NCI-H2081 treated with DMSO at 0.1 percent for 48 hours (cell line): ENCODE results near the gene MCC.

ENCODE experiments used
- DNase-seq: peaks from one replicate; lab custom pipeline; 2025; lab: John Stamatoyannopoulos, UW

Gene MCC

DNA sequence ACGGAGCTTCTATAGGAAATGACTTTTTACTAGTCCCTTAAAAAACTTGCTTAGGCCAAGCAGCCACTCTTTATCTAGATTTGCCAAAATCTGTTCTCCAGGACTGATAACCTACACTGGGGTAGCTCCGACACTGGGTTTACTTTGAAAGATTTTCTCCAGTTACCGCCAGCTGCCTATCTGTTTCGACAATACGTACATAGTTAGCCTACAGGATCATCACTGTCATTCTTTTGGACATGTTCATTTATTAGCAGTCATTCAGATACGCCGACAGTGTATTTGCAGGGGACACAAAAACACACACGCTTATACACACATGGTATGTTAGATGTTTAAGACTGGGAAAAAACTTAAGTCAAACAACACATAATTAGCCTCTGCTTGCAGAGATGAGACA, 286.0 kb downstream of the MCC start:
- DNase-seq, result no peak

- DNase-seq, result no peak
Measured at GRCh38 chr5:113201715-113202114, 286.5 kb downstream of the MCC start.

- no peak for DNase-seq
Measured at GRCh38 chr5:113199122-113199905, 288.9 kb downstream of the MCC start.

- no peak for DNase-seq
Measured at GRCh38 chr5:113197456-113198200, 290.6 kb downstream of the MCC start.

DNA sequence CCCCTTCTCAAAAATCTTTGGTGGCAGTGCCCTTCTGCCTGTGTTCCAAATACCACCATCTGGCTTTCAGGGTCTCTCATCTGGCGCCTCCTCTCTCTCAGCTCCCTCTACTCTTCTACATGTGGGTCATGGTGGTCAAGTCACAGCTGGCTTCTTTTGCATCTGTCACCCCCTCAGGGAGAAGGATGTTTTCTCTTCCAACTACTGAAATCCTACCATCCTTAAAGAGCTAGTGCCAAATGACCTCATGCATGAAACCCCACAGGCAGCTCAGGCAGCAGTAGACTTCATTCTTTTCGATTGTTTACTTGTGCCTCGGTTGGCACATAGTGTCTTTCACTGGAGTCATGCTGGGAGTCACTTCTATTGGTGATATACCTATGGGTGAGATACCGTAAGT, 292.5 kb downstream of the MCC start:
- DNase-seq, result no peak

GRCh38 chr5:113195251-113195650, 293.0 kb downstream of the MCC start:
- no peak for DNase-seq

GRCh38 chr5:113194591-113194990, 293.7 kb downstream of the MCC start:
- no peak for DNase-seq

DNA sequence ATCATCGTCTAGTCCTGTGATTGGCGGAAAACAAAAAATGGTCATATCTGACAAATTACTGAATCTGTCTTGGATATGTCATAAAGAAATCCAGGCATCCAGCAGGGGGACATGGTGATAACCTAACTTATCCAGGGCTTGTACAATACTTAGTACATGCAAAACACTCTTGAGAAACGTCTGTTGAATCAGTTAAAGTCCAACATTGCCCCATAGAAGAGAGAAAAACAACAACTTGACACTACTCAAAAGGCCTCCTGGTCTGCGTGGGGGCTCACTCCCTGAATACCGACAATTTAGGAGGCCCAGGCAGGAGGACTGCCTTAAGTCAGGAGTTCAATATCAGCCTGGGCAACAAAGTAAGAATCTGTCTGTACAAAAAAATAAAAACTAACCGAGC, 294.1 kb downstream of the MCC start:
- DNase-seq, result no peak

DNA sequence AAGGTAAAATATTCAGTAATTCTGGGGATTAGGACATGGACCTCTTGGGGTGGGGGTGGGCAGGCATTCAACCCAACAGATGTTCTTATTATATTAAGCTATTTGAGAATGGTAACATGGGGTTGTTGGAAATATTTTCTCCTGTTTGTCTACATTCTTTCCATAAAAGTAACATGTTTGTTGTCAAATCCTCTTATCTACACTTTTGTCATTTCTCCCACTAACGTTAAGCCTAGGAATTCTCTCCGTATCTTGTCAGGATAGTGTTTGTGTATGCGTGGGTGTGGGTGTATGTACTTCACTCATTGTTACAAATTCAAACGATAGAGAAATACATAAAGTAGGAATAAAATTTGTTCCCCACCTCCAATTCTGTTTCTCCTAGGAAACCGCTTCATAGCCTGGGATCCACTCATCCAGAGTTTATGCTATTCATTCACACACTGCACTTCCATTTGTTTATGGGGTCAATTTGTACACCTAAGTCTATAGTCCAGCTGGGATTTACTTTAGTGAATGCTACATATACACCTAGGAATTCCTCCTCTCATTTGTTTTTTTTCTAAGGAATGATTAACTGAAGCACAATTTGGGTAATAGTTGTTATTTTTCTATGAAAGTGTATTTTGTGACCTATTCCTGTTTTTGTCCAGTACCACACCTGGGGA, 294.8 kb downstream of the MCC start:
- no peak for DNase-seq

DNA sequence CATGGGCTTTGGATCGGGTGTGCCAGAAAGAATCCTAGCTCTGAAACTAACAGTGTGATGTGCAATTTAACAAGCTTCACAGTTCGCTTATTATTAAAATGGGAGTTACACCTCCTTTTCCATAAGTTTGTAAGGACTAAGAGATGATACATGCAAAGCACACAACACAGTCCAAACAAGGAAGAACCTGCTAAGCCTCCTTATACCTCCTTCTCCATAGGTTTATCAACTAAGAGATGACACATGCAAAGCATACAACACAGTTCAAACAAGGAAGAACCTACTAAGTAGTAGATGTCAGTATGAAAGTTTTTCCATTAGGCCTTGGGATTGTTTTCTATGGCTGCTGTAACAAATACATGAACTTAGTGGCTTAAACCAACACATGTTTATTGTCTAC, 295.7 kb downstream of the MCC start:
- DNase-seq, result no peak

DNA sequence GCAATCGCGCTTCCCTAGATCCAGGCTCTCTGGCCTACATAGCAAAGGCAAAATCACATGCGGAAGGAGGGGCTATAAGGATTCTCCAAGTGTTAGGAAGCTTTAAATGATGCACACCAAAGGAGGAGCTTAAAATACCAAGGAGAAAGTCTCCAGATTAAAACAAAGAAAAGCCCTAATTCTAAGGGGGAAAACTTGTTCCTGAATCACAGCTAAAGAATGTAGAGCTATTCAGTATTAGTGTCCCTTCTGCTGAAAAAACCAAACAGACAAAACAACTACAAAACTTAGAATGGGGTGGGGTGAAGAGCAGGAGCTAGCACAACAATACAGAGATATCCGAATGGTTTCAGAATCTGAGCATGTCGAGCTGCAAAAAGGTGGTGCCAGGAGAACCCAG, 297.9 kb downstream of the MCC start:
- DNase-seq, result no peak

GRCh38 chr5:113189291-113189690, 299.0 kb downstream of the MCC start:
- no peak for DNase-seq

DNA sequence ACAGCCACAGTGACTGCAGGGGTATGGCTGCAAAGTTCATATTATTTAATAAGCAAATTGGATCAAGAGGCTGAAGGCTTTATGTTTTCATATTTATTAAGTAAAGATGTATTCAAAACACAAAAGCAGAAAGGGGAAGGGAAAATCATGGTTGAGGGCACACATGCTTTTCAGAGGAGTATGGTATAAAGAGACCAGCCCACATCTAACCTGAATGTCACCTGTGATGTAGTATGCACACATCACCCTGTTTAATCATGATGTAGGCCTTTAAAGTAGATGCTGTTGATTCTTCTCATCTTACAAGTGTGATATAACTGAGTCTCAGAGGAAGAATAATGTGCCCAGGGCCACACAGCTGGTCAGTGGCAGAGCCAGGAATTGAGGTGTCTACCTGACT, 299.8 kb downstream of the MCC start:
- DNase-seq, result no peak

DNA sequence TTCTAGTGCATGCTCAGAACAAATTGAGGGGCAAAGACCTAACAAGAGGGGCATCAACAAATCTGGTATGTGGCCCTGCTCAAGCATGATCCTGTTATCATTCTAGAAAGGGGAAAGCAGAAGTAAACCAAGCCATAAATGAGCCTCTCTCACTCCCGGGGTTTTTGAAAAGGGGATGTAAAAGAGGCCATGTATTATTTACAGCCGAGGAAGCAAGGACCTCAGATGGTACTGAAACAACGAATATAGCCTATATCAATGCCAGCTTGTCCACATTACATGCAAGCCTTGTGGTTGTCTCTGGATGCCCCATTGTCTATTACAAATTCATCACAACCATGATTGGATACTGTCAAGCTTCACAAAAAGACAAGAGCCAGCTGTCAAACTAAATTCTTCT, 300.3 kb downstream of the MCC start:
- no peak for DNase-seq

DNA sequence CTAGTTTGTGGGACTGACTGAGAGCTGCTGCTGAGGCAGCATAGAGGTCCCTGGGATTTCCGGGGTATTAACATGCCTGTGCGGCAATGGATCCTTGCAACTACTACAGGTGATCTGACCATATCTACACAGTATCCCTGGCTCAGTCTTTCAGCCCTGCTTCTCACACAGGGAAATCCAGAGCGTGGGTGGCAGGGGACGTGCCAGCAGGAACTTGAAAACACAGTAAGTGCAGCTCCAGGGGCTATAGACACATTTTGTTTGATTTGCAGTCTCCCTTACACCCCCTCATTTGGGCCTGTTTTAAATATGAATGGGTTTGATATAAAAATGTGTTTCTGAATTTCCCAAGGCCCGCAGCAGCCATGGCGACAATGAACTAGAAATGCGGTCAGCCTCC, 302.2 kb downstream of the MCC start:
- DNase-seq, result no peak

- DNase-seq, result no peak
Measured at GRCh38 chr5:113183694-113184093, 304.6 kb downstream of the MCC start.

DNA sequence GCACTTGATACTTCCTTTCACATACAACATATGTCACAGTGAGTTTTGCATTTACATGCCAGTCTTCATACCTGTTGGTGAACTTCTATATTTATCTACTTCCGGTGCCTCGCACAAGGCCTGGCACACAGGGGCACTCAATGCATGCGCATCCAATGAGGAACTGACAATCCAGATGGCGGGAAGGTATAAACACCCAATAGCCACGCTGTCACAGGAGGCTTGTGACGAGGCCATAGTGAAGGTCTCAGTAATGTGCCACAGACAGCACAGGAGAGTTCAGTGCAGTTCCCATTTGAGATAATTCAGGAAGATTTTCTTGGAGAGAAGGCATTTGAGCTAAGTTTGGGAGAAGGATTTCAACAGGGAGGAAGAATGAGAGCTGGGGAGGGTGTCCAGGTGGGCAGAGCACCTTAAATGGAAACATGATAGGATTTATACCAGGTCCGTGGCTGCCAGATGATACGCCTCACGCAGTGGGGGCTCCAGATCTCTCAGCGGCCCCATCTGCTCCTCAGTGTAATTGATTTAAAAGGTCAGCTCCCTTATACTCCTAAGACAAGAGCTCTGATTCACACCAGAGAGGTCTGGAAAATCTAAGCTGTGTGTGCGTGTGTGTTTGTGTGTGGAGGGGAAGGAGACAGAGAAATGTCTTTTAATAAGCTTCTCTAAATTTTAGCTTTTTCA, 305.5 kb downstream of the MCC start:
- no peak for DNase-seq

- no peak for DNase-seq
Measured at GRCh38 chr5:113181853-113182490, 306.3 kb downstream of the MCC start.

- no peak for DNase-seq
Measured at GRCh38 chr5:113181409-113181808, 306.8 kb downstream of the MCC start.

- no peak for DNase-seq
Measured at GRCh38 chr5:113179156-113179555, 309.1 kb downstream of the MCC start.

DNA sequence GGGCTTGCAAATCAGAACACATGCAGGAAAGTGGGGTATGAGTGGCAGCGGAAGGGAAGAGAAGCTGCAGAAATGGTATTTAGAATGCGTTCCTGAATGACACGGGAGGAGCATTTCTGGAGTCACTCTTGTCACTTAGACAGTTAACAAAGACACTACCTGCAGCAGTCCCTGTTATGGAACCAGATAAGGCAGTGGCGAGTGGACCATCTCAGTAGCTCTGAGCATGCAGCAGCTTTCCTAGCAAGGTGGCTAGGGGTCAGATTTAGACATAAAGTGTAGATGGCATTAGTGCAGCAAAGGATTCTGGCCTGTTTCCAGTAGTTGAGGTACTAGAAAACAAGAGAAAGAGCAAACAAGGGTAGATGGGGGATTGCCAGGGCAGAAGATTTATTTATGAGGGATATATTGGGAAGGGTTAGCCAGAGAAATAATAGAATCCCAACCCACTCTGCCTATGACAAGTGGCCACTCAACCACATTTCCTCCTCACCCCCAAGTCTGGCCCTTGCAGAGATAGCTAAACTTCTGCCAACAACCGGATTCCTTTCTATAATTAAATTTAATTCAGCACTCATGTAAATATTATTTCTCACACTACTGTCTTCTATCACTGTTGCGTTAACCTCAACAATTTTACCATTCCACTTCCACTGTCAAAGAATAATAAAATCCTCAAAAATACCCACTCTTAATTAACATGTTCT, 310.0 kb downstream of the MCC start:
- no peak for DNase-seq
